SK-N-MC (cell line): ENCODE data around the gene TAOK1.

ENCODE experiments used
- EZH2 ChIP-seq: fragments of 200-600 bp; sonication (generic); IDR thresholded peaks from one replicate; pipeline ENCODE4 v1.6.1; 2017; ENCODE audit warnings: antibody characterized with exemption
- POLR2AphosphoS5 ChIP-seq: IDR thresholded peaks from 2 replicates; pipeline ENCODE4 v1.6.1; 2012; ENCODE audit warnings: mild to moderate bottlenecking, low read depth, low read length, borderline replicate concordance

DNA sequence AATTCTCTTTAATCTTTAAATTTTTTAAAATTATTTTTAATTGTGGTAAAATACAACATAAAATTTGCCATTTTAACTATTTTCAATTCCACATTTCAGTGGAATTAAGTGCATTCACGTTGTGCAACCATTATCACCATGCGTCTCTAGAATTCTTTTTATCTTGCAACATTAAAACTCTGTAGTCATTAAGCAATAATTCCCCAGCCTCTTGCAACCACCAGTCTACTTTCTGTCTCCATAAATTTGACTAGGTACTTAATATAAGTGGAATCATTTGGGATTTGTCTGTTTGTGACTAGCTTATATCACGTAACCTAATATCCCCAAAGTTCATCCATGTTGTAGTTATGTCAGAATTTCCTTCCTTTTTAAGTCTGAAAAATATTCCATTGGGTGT lies 79.1 kb downstream of the TAOK1 start:
- TF ChIP-seq EZH2 (no peak), POLR2AphosphoS5 (no peak)
